Vagina (tissue), 2 donors: ENCODE data around the gene ACOX1. TPM values are rescaled to one million over a fixed set of nuclear protein-coding genes. Genes with fewer than 3 reads are reported as not detected.

Source experiments
- DNase-seq, 2 donors: peaks; one replicate each; pipeline ENCODE4 v3.0.0-alpha.2; 2017; ENCODE audit errors: extremely low spot score in 2 of 2
- H3K27ac ChIP-seq: fragments of 200-600 bp; sonication (generic); one replicate; pipeline ENCODE4 v1.5.1; 2019
- H3K27me3 ChIP-seq: fragments of 200-600 bp; sonication (generic); one replicate; pipeline ENCODE4 v1.5.1; 2019
- H3K36me3 ChIP-seq, 2 donors: fragments of 200-600 bp; sonication (generic); one replicate each; pipeline ENCODE4 v1.5.1; 2017 to 2019
- H3K4me1 ChIP-seq: fragments of 200-600 bp; sonication (generic); one replicate; pipeline ENCODE4 v1.5.1; 2019
- H3K4me3 ChIP-seq, 2 donors: fragments of 200-600 bp; sonication (generic); 1 replicate in 1 of 2; 2 replicates in 1 of 2; pipeline ENCODE4 v1.5.1; 2016 to 2019
- H3K9me3 ChIP-seq: fragments of 200-600 bp; sonication (generic); one replicate; pipeline ENCODE4 v1.5.1; 2019
- CTCF ChIP-seq, 3 experiments: fragments of 450-650 bp in 2 of 3; fragments of 200-600 bp in 1 of 3; sonication (generic) in 1 of 3; IDR thresholded peaks; one replicate each; pipeline ENCODE4 v1.5.1; 2017 to 2019; ENCODE audit warnings: antibody characterized with exemption in 3 of 3, mild to moderate bottlenecking in 2 of 3, moderate library complexity in 2 of 3
- POLR2A ChIP-seq, 2 donors: fragments of 450-650 bp; IDR thresholded peaks; one replicate each; pipeline ENCODE4 v1.6.1; 2017; ENCODE audit warnings: antibody characterized with exemption in 2 of 2, mild to moderate bottlenecking in 2 of 2, moderate library complexity in 2 of 2
- POLR2AphosphoS5 ChIP-seq, 2 donors: sonication (generic); formaldehyde crosslinking; IDR thresholded peaks; one replicate each; pipeline ENCODE4 v1.9.0; 2017; ENCODE audit warnings: antibody characterized with exemption in 2 of 2, mild to moderate bottlenecking in 2 of 2, low read depth in 1 of 2; ENCODE audit not compliant: insufficient read depth in 1 of 2
- intact Hi-C: fragments of 100-400 bp; cut with DNase I; formaldehyde crosslinking; loops from one replicate; pipeline ENCODE4 v1.15.1; 2023
- total RNA-seq: library from RNA; depleted of rRNA; stranded (reverse); fragments of >200 nt; gene quantifications from one replicate; pipeline ENCODE4 v1.2.3, GENCODE V29; 2016

Gene ACOX1
- total RNA-seq, 1 donor from 2014 or later, result 50.6 TPM

- H3K27me3 ChIP-seq, result no peaks in the 10 kb centered on the region
- peaks cover 7% of the 10 kb centered on the region for H3K4me1 ChIP-seq
- TF ChIP-seq POLR2A (IDR thresholded peaks at IDR 0.05) (no peak), POLR2AphosphoS5 (IDR thresholded peaks at IDR 0.05; ENCODE audit: insufficient read depth in 1 of 2, low read depth in 1 of 2) (no peak), CTCF (IDR thresholded peaks at IDR 0.05) (no peak)
- H3K36me3 ChIP-seq, result peaks cover 0 to 28% of the 10 kb centered on the region in 2 donors
- H3K9me3 ChIP-seq, result no peaks in the 10 kb centered on the region
- intact Hi-C loops, result no loop called here
- H3K27ac ChIP-seq, result no peak overlapping the region
- no peak overlapping the region for H3K4me3 ChIP-seq
- no peak for DNase-seq
Observed at GRCh38 chr17:75959051-75959838, 19.7 kb downstream of the ACOX1 start.

DNA sequence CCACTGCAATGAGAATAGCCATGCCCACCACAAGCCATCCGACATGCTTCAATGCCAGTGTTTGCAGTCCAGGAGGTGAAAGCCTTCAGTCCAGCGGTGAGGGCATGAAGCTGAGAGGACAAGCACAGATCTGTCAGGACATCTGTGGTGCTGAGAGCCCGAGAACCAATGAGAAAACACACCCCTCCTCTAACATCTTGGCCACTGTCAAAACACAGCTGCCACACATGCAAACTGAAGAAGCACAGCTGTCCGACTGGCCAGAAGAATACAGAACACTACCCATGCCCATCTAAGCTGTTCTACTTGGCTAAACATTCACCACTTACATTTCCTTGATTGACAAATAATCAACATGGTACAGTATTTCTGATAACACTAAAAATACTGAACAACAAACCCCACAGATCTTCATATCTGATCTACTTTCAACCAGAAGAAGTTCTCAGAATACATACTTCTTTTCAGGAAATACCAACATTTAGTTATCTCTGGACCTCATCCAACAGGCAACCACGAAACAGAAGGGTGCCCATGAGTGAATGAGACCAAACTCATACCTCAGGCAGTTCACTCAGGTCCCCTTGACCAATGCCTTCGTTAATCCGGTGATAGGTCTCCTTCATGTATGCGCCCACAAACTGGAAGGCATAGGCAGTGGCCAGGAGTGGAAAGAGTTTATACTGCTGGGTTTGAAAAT lies 28.0 kb downstream of the ACOX1 start:
- intact Hi-C loops, result no loop called here
- no peak for TF ChIP-seq POLR2AphosphoS5 (IDR thresholded peaks at IDR 0.05; ENCODE audit: insufficient read depth in 1 of 2, low read depth in 1 of 2)
- TF ChIP-seq POLR2A (IDR thresholded peaks at IDR 0.05), result no peak
- TF ChIP-seq CTCF (IDR thresholded peaks at IDR 0.05), result no peak
- DNase-seq, result no peak
- Histone ChIP-seq H3K27me3 (no peaks in the 10 kb centered on the region), H3K36me3 (peaks cover 2 to 94% of the 10 kb centered on the region in 2 donors), H3K27ac (no peak overlapping the region), H3K4me3 (no peak overlapping the region), H3K4me1 (no peaks in the 10 kb centered on the region), H3K9me3 (no peaks in the 10 kb centered on the region)

- DNase-seq, result no peak
- H3K4me1 ChIP-seq, result no peaks in the 10 kb centered on the region
- no peaks in the 10 kb centered on the region for H3K27me3 ChIP-seq
- no peaks in the 10 kb centered on the region for H3K9me3 ChIP-seq
- no peak for TF ChIP-seq POLR2AphosphoS5 (IDR thresholded peaks at IDR 0.05; ENCODE audit: insufficient read depth in 1 of 2, low read depth in 1 of 2)
- no peak for TF ChIP-seq CTCF (IDR thresholded peaks at IDR 0.05)
- TF ChIP-seq POLR2A (IDR thresholded peaks at IDR 0.05), result no peak
- peaks cover 2 to 91% of the 10 kb centered on the region in 2 donors for H3K36me3 ChIP-seq
- H3K27ac ChIP-seq, result no peak overlapping the region
- intact Hi-C loops, result no loop called here
- H3K4me3 ChIP-seq, result no peak overlapping the region
Observed at GRCh38 chr17:75950421-75950820, 28.5 kb downstream of the ACOX1 start.

DNA sequence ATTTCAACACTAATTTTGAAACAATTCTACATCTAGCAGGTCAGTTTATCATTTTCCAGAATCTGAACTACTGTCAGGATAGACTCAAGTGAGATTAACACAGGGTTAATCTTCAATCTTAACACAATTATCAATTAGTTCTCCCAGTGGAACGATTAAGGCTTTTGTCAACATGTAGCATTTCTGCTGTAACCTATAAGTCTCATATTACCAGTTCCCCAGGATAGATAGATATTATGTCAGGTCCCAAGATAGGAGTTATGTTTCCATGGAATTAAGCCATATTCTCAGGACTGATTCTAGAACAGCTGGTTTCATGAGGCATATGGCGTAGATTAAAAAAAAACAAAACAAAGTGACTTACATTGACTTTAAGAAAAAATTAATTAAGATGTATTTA lies 33.8 kb downstream of the ACOX1 start:
- DNase-seq, result no peak
- no peaks in the 10 kb centered on the region for H3K27me3 ChIP-seq
- intact Hi-C loops, result no loop called here
- H3K27ac ChIP-seq, result no peak overlapping the region
- TF ChIP-seq POLR2A (IDR thresholded peaks at IDR 0.05) (no peak), CTCF (IDR thresholded peaks at IDR 0.05) (no peak), POLR2AphosphoS5 (IDR thresholded peaks at IDR 0.05; ENCODE audit: insufficient read depth in 1 of 2, low read depth in 1 of 2) (no peak)
- H3K36me3 ChIP-seq, result peaks cover 0 to 43% of the 10 kb centered on the region in 2 donors
- H3K4me3 ChIP-seq, result no peak overlapping the region
- no peaks in the 10 kb centered on the region for H3K9me3 ChIP-seq
- H3K4me1 ChIP-seq, result peaks cover 5% of the 10 kb centered on the region

DNA sequence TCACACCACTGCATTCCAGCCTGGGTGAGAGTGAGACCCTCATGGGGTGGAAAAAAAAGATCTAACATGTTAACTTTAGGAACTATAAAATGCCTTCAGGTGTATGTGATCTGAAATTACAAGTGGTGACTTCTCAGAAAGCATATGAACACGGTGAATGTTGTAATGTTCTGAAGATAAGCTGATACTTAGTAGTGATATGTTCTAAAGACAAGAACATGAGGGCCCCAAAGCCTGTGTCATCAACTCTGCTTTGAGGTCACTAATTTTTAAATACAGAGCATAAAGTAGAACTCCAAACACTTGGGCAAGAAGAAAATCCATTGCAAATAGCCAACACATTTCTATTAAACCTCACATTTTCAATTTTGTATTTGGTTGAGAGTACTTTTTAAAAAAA lies 35.5 kb downstream of the ACOX1 start:
- no peak overlapping the region for H3K4me3 ChIP-seq
- no peaks in the 10 kb centered on the region for H3K27me3 ChIP-seq
- TF ChIP-seq POLR2AphosphoS5 (IDR thresholded peaks at IDR 0.05; ENCODE audit: insufficient read depth in 1 of 2, low read depth in 1 of 2) (no peak), CTCF (IDR thresholded peaks at IDR 0.05) (no peak), POLR2A (IDR thresholded peaks at IDR 0.05) (no peak)
- H3K27ac ChIP-seq, result no peak overlapping the region
- intact Hi-C loops, result no loop called here
- H3K4me1 ChIP-seq, result peaks cover 8% of the 10 kb centered on the region
- H3K9me3 ChIP-seq, result no peaks in the 10 kb centered on the region
- DNase-seq, result no peak
- peaks cover 0 to 26% of the 10 kb centered on the region in 2 donors for H3K36me3 ChIP-seq
